GM12878 (cell line): Measurements from ENCODE around the gene PIK3C3. TPM values are rescaled to one million over a fixed set of nuclear protein-coding genes. Genes with fewer than 3 reads are reported as not detected.

Experiments
- ATAC-seq: fragments of 200-7000 bp; cut with Tn5 transposase; 3 replicates; pipeline ENCODE4 v1.9.1; 2020; ENCODE audit warnings: mild to moderate bottlenecking, moderate library complexity
- BruUV-seq: library from RNA; stranded (reverse); fragments of 400-500 nt; replicated peaks from 2 replicates; lab custom pipeline; 2021; lab: Mats Ljungman, UMichigan
- CTCF ChIA-PET: fragments of 300-600 bp; sonication (Branson Sonifier 250); formaldehyde crosslinking; extraction: SDS; loops from one replicate; lab custom pipeline; 2021; ENCODE audit warnings: inconsistent platforms; lab: Yijun Ruan, JAX
- POLR2A ChIA-PET: fragments of 350-600 bp; formaldehyde crosslinking; extraction: SDS; loops from one replicate; lab custom pipeline; 2021; ENCODE audit warnings: inconsistent platforms; lab: Charles Lee
- RAD21 ChIA-PET: fragments of 300-600 bp; sonication (Branson Sonifier 250); formaldehyde crosslinking; loops from one replicate; lab custom pipeline; 2023; ENCODE audit warnings: antibody characterized with exemption; ENCODE audit not compliant: unreplicated experiment; lab: Charles Lee
- SMC1A ChIA-PET: fragments of 300-600 bp; sonication (Branson Sonifier 250); formaldehyde crosslinking; loops from one replicate; lab custom pipeline; 2023; ENCODE audit not compliant: unreplicated experiment, uncharacterized antibody; lab: Charles Lee
- DNase-seq: peaks from one replicate; pipeline ENCODE4 v3.0.0-alpha.2; 2011; ENCODE audit warnings: low read depth, low spot score
- FAIRE-seq: peaks from 3 replicates; lab custom pipeline; 2011; peaks lifted over from hg19 to GRCh38; lab: Jason Lieb, UNC
- H2AFZ ChIP-seq: 2 replicates; pipeline ENCODE4 v1.6.0; 2011; ENCODE audit warnings: low read depth, low read length, control low read depth; ENCODE audit not compliant: control insufficient read depth
- H3K27ac ChIP-seq: 2 replicates; pipeline ENCODE4 v1.5.1; 2011; ENCODE audit warnings: control low read depth; ENCODE audit not compliant: control insufficient read depth, insufficient read depth
- H3K27me3 ChIP-seq, 2 experiments: replicated peaks in 1 of 2; 2 replicates each; pipeline versions ENCODE4 v1.6.0 to v1.6.1; 2011; ENCODE audit warnings: low read length in 1 of 2; ENCODE audit not compliant: control insufficient read depth in 2 of 2, insufficient read depth in 2 of 2
- H3K36me3 ChIP-seq, 2 experiments: 2 replicates each; pipeline ENCODE4 v1.5.1; 2011; ENCODE audit warnings: low read length in 1 of 2; ENCODE audit not compliant: control insufficient read depth in 2 of 2, insufficient read depth in 2 of 2
- H3K4me1 ChIP-seq: 2 replicates; pipeline ENCODE4 v1.6.1; 2011; ENCODE audit warnings: mild to moderate bottlenecking, low read length, moderate library complexity, mixed read lengths; ENCODE audit not compliant: control insufficient read depth, insufficient read depth
- H3K4me2 ChIP-seq: 2 replicates; pipeline ENCODE4 v1.6.0; 2011; ENCODE audit warnings: control low read depth; ENCODE audit not compliant: control insufficient read depth, insufficient read depth
- H3K4me3 ChIP-seq: fragments of 200-600 bp; sonication (generic); 2 replicates; pipeline ENCODE4 v1.5.1; 2016
- H3K79me2 ChIP-seq: 2 replicates; pipeline ENCODE4 v1.6.0; 2011; ENCODE audit warnings: low read length; ENCODE audit not compliant: control insufficient read depth, insufficient read depth
- H3K9ac ChIP-seq: 2 replicates; pipeline ENCODE4 v1.8.0; 2011; ENCODE audit warnings: low read length, control low read depth, mixed read lengths; ENCODE audit not compliant: control insufficient read depth, insufficient read depth
- H3K9me3 ChIP-seq: replicated peaks from 3 replicates; pipeline ENCODE4 v1.5.1; 2011; ENCODE audit warnings: mild to moderate bottlenecking, low read length; ENCODE audit not compliant: control insufficient read depth, insufficient read depth
- H4K20me1 ChIP-seq: 2 replicates; pipeline ENCODE4 v1.6.0; 2011; ENCODE audit not compliant: control insufficient read depth, insufficient read depth
- E4F1 ChIP-seq: fragments of 450-650 bp; IDR thresholded peaks from 2 replicates; pipeline ENCODE4 v1.6.1; 2018; ENCODE audit warnings: borderline replicate concordance, mild to moderate bottlenecking; ENCODE audit not compliant: partially characterized antibody
- POLR2AphosphoS5 ChIP-seq: IDR thresholded peaks from 2 replicates; pipeline ENCODE4 v1.6.1; 2011; ENCODE audit warnings: mild to moderate bottlenecking, low read length, inconsistent platforms
- RCOR1 ChIP-seq: conservative IDR thresholded peaks from 2 replicates; pipeline ENCODE4 v1.6.1; 2012; ENCODE audit warnings: low read depth, low read length, improper control_type of control experiment
- STAT1 ChIP-seq: fragments of 450-650 bp; conservative IDR thresholded peaks from 2 replicates; pipeline ENCODE4 v1.6.1; 2014; ENCODE audit warnings: antibody characterized with exemption, mild to moderate bottlenecking
- ZBED1 ChIP-seq: IDR thresholded peaks from 2 replicates; pipeline ENCODE4 v1.6.1; 2016; ENCODE audit warnings: borderline replicate concordance
- WGBS: methylation state at CpG from one replicate; pipeline ENCODE4 v1.1.6; 2016; ENCODE audit warnings: low lambda C conversion rate; ENCODE audit not compliant: insufficient replicate concordance, insufficient coverage; ENCODE audit errors: missing lambda C conversion rate; 5-methylcytosine and 5-hydroxymethylcytosine counted together
- in situ Hi-C: fragments of 300-500 bp; cut with MboI; formaldehyde crosslinking; loops from 9 replicates; pipeline ENCODE4 v1.14.3; 2018; ENCODE audit warnings: mixed read lengths
- intact Hi-C: fragments of 100-400 bp; cut with micrococcal nuclease; formaldehyde crosslinking; loops from one replicate; pipeline ENCODE4 v1.14.2; 2022; ENCODE audit not compliant: unreplicated experiment
- polyA plus RNA-seq, 11 experiments: library from polyadenylated mRNA; depleted of rRNA in 4 of 11; unstranded in 6 of 11; stranded (reverse) in 5 of 11; fragments of >200 nt; fragmentation: Nextera tagmentation in 4 of 11; fragmentation: Illumina TruSeq in 1 of 11; extraction: Ambion mirVana in 4 of 11; extraction: Trizol in 1 of 11; gene quantifications; 1 replicate in 1 of 11; 2 replicates in 10 of 11; pipeline versions ENCODE4 v1.2.1 to v1.2.3, GENCODE V29; 2011 to 2016; ENCODE audit warnings: inconsistent platforms in 2 of 11, missing spikeins in 2 of 11, low read depth in 1 of 11
- total RNA-seq, 4 experiments: library from RNA; depleted of rRNA in 3 of 4; stranded (reverse); fragments of >200 nt in 3 of 4; fragmentation: Illumina TruSeq in 1 of 4; extraction: Trizol in 1 of 4; gene quantifications; 2 replicates each; pipeline versions ENCODE4 v1.2.1 to v1.2.3, GENCODE V29; 2013 to 2021

PIK3C3 gene
- total and polyA plus RNA-seq, 10 of the 15 experiments (the other 5 are each of a cell fraction or from before 2014, with no cell fraction given) = 14.4 to 131 (median 32.4) TPM

- TF ChIP-seq POLR2AphosphoS5 (no peak), RCOR1 (no peak), STAT1 (no peak), ZBED1 (no peak), E4F1 (no peak)
- no peak for ATAC-seq
- SMC1A ChIA-PET = interaction anchor here (1.0 to 1.8 kb wide), 4 partner anchors 16 to 39 kb away, joined by 3 to 6 read pairs (median 4); no protein-coding TSS in a partner anchor
Measured at GRCh38 chr18:42074704-42075103, 119.7 kb downstream of the PIK3C3 start.

More at GRCh38 chr18:42074704-42075103, 119.7 kb downstream of the PIK3C3 start:
- WGBS = 96% methylated on average over 3 of the region's 3 CpGs
- Histone ChIP-seq H3K36me3 (peaks cover 0 to 23% of the 10 kb centered on the region in 2 experiments; a peak in 3 of 4 replicates), H2AFZ (no peak overlapping the region), H3K4me2 (no peak overlapping the region), H3K79me2 (no peaks in the 10 kb centered on the region), H4K20me1 (no peaks in the 10 kb centered on the region), H3K27me3 (no peaks in the 10 kb centered on the region), H3K9me3 (no peaks in the 10 kb centered on the region), H3K4me1 (no peaks in the 10 kb centered on the region), H3K4me3 (no peak overlapping the region), H3K27ac (no peak overlapping the region), H3K9ac (no peak overlapping the region)
- FAIRE-seq = no peak
- RAD21 ChIA-PET = interaction anchor here (0.8 to 1.3 kb wide), 3 partner anchors 22 to 40 kb away, joined by 3 read pairs; no protein-coding TSS in a partner anchor
- intact Hi-C loops (no loop called here), in situ Hi-C loops (no loop called here)
- CTCF ChIA-PET = interaction anchor here (3.8 kb wide), 1 partner anchor 22 kb away, joined by 30 read pairs; no protein-coding TSS in a partner anchor
- DNase-seq = no peak
- BruUV-seq = no TSS peak
- POLR2A ChIA-PET = interaction anchor here (0.9 kb wide), 1 partner anchor 20 kb away, joined by 3 read pairs; no protein-coding TSS in a partner anchor
